ENCODE data around the gene MCCC2.
"Not testable (repeated sequence)": the region's sequence is repeated elsewhere in the genome, so short reads cannot be mapped to it uniquely, and the experiment has no call there.

MCCC2 gene

DNA sequence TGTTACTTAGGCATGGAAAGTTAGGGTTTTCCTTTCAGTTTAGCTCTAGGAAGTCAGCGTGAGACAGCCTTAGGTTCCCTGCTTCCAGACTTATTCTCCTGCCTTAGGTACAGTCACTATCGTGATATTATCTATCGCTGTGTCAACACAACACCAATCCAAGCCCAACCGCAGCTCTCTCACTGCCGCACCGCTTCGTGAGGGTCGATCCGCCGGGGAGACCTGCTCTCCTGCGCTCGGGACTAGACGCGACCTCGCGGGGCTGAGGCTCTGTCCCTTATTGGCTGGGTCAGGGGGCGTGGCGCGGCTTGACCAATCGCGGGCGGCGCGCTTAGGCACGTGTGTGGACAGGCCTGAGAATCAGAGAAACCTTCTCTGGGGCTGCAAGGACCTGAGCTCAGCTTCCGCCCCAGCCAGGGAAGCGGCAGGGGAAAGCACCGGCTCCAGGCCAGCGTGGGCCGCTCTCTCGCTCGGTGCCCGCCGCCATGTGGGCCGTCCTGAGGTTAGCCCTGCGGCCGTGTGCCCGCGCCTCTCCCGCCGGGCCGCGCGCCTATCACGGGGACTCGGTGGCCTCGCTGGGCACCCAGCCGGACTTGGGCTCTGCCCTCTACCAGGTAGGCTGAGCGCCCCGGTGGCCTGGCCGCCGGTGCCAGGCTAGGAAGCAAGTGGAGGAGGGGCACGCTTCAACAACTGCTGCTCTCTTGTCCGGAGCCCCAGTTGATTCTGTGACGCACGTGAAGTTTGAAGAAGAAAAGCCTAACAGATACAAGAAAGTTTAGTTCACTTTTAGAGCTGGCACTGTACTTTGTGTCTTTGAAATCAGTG is at the start of gene MCCC2:
Gene MCCC2, plus strand, starts transcription at position 400 of the 825 bp plus-strand sequence. Its CDS starts 86 bp downstream, at position 486.
- peak; percentile 97 for DNase-seq

GRCh38 chr5:71537687-71538086 is 49.5 kb upstream of the MCCC2 start:
- no peak for DNase-seq

- not testable (repeated sequence) for DNase-seq
These were observed 36.3 kb upstream of the MCCC2 start for GRCh38 chr5:71550885-71551284.

GRCh38 chr5:71551582-71551981 is 35.6 kb upstream of the MCCC2 start:
- not testable (repeated sequence) for DNase-seq

GRCh38 chr5:71552026-71552749 is 35.0 kb upstream of the MCCC2 start:
- DNase-seq: not testable (repeated sequence)

DNA sequence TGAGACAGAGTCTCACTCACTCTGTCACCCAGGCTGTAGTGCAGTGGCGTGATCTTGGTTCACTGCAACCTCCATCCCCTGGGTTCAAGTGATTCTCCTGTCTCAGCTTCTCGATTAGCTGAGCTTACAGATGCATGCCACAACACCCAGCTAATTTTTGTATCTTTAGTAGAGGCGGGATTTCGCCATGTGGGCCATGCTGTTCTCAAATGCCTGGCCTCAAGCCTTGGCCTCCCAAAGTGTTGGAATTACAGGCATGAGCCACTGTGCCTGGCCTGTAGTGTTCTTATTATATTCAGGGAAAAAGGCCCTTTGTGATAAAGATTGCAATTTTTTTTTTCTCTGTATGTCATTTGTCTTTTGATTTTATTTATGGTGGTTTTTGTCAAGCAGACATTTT is 24.0 kb upstream of the MCCC2 start:
- DNase-seq: no peak

- no peak for DNase-seq
These were observed 22.2 kb upstream of the MCCC2 start for GRCh38 chr5:71564895-71565294.

- DNase-seq: no peak
These were observed 17.2 kb upstream of the MCCC2 start for GRCh38 chr5:71569748-71570509.

DNA sequence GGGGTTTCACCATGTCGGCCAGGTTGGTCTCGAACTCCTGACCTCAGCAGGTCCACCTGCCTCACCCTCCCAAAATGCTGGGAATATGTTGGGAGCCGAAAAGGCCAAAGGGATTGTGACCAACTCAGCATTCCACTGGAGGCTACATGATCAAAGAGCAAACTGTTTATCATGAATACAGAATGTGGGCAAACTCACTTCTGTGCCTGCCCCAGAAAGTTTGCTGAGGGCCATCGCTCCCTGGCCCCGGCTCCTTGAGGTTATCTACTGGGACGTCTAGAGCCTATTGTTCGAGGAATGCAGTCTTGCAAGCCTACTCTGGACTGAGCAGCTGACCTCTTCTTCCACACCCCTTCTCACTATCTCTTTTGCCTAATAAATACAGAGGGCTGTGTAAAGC is 15.3 kb upstream of the MCCC2 start:
- not testable (repeated sequence) for DNase-seq

DNA sequence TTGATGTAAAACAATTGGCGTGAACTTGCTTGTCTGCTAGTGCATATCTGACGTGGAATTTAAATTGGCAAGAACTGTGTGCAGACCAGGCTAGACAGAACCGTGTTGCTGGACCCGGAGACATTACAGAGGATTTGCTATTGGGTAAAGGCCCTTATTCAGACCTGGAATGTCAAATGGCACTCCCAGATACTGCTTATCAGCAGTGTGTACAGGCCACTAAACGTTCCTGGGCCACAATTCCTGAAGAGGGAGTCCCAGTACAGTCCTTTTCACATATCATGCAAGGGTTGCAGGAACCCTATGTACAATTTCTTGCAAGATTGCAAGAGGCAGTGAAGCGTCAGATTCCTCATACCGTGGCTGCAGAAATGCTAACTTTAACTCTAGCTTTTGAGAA is 13.5 kb upstream of the MCCC2 start:
- DNase-seq: no peak

GRCh38 chr5:71575588-71575987 is 11.6 kb upstream of the MCCC2 start:
- not testable (repeated sequence) for DNase-seq

GRCh38 chr5:71576241-71576640 is 10.9 kb upstream of the MCCC2 start:
- DNase-seq: no peak

GRCh38 chr5:71577839-71578238 is 9.3 kb upstream of the MCCC2 start:
- not testable (repeated sequence) for DNase-seq

DNA sequence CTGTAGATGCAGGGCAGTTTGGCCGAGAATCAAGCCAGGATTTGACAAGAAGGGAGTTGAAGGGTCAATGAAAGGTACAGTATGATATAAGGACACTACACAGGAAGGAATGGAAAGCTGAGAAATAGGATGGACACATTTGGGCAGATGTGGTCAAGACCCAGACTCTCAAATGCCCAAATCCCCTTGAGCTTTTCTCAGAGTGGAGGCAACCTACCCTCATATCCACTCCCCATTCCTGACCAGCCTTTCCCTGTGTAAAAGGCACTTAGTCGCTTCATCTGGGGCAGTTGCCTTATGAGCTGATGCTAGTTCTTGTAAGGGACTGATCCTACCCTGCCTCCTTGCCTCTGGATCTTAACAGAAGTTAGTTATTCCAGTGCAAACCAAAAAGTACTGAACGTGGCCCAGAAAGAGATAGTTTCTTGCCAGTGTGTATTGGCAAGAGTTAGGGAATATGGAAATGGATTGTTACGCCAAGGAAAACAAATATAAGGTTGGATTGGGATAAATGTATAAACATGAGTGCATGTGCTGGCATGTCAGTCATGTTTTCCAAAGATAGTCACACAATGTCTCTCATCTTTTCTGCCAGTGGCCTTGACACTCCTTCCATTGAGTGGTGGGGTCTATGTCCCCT is 4.1 kb upstream of the MCCC2 start:
- DNase-seq: no peak

DNA sequence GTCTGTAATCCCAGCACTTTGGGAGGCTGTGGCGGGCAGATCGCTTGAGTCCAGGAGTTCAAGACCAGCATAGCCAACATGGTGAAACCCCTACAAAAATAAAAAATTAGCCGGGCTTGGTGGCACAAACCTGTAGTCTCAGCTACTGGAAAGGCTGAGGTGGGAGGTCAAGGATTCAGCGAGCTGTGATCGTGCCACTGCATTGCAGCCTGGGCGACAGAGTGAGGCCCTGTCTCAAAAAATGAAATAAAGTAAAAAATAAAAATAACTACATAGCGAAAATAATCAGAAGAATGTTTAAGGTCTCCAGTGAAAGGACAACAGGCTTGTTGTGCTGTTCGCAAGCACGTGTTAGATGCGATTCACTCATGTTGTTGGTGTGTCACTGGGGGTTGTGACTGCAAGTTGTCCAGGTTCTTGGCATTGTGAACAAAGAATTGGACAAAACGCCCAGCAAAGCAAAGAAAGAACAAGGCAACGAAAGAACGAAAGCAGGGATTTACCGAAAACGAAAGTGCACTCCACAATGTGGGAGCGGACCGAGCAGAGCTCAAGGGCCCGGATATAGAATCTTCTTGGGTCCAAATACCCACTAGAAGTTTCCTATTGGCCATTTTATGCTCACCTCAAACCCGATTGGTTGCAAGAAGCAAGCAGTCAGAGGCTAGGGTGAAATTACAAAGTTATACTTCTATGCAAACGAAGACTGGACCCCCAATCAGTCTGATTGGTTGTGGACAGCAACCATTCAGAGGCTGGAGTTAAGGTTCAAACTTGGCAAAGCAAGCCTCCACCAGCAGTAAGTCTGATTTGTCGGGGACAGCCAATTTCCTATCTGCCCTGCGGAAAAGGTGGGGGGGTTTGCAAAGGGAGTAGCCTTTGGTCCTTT is 844 bp upstream of the MCCC2 start:
- no peak for DNase-seq

DNA sequence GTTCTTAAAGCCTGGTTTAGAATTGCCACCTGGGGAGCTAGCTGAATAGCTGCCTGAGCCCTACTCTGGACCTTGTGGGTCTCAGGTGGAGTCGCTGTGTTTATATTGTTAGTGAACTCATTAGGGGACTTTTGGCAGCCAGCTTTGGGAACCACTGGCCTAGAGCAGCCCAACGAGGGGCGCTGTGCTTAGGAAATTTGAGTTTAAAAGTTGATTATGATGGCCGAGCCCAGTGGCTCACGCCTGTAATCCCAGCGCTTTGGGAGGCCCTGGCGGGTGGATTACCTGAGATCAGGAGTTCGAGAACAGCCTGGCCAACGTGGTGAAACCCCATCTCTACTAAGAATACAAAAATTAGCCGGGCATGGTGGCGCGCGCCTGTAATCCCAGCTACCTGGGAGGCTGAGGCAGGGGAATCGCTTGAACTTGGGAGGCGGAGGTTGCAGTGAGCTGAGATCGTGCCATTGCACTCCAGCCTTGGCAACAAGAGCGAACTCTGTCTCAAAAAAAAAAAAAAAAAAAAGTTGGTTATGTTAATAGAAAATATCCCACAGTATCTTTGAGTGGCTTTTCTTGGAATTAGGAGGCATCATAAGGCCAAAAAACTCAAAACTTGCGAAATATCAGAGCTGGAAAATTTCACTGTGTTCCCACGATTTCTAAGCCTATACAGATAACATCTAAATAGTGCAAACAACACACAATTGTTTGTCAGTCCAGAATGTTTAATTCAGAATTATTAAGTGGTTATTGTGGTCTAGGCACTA is 809 bp downstream of the MCCC2 start:
- no peak for DNase-seq

- DNase-seq: no peak
These were observed 1.4 kb downstream of the MCCC2 start for GRCh38 chr5:71588533-71588885.

DNA sequence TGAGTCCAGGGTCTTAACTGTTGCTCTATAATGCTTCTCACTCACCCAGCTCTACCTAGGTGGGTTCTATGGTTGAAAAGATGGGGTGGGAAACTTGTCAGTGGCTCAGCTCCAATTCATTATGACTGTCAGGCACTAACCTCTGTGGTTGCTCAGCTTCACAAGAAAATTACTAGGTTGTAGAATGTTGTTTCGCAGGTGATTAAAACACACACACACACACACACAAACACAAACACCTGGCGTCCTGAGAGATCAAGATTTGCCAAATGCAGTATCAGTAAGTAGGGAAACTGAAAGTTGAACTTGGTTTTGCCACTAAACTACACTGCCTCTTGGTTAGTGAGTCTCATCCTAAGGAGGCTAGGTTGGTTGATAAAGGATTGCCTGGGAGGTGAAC is 2.8 kb downstream of the MCCC2 start:
- DNase-seq: no peak

DNA sequence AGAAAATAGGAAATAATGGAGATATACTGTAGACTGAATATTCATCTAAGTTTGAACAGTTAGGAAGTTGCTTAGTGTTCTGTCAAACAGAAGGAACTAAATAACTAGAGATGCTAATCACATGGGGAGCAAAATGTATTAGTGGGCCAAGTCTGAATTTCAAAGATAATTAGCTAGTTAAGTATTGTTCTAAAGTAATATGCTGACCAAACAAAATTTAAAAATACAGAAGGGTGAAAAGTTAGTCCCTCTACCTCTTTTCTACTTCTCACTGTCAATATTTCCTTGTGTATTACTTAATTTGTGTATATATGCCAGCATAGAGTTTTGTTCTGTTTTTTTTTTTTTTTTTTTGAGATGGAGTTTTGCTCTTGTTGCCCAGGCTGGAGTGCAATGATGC is 4.0 kb downstream of the MCCC2 start:
- no peak for DNase-seq

DNA sequence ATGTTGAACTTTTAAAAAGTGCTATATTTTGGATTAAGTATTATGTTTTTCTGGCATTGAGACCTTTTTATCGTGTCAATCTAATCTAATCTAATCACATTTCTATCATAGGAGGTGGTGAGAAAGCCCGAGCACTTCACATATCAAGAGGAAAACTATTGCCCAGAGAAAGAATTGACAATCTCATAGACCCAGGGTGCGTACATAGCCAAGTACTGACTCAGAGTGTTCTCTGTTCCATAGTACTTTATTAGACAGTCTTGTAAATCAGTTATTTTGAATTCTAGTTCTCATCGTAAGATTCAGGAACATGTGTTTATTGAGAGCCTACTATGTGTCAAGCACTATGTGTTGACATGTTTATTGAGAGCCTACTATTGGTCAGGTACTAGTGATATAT is 9.0 kb downstream of the MCCC2 start:
- DNase-seq: no peak

- no peak for DNase-seq
These were observed 9.9 kb downstream of the MCCC2 start for GRCh38 chr5:71597001-71597400.

Measured in CD4-positive, alpha-beta T cell treated with Interleukin-15 for 1 hour (primary cell).